COLO829 (cell line): ENCODE results near the gene GTSE1.

Experiments used
- DNase-seq: peaks from one replicate; pipeline ENCODE4 v3.0.0; 2012; ENCODE audit warnings: low spot score

Gene GTSE1

DNA sequence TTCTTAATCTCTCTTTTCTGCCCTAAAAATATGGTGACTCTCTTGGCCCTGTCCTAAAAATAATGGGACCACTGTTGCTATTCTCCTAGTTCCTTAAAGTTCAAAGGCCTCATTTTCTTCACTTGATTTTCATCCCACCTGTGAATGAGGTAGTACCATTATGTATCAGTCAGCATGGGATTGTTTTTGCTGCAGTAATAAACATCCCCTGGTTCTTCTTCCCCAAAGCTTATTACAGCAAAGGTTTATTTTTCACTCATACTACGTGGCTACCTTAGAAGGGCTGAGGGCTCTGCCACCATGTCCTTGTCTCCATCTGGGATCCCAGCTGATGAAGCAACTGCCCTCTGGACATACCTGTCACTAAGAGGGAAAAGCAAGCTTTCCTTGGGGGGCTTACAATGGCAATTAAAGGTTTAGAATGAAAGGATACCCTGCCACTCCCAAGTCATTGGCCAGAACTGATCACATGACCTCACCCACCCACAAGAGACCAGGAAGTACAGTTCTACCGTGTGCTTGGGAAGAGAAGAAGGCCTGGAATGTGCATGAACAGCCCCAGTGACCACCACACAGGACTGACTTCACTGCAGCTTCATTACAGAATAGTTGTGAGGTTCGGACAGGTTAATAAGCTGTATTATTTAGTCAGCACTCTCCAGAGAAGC lies 21.1 kb upstream of the GTSE1 start:
- no peak for DNase-seq

DNA sequence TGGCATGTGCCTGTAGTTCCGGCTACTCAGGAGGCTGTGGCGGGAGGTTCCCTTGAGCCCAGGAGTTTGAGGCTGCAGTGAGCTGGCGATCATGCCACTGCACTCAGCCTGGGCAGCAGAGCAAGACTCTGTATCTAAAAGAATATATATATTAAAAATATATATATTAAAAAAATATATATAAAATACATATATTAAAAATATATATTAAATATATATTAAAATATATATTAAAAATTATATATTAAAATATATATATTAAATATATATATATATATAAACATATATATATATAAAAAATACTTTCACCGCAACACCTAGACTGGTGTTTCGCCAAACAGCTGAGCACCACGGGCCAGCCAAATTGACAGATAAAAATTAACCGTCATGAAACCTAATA lies 20.1 kb upstream of the GTSE1 start:
- no peak for DNase-seq

GRCh38 chr22:46278656-46279645 lies 17.7 kb upstream of the GTSE1 start:
- DNase-seq = no peak

GRCh38 chr22:46280063-46280817 lies 16.4 kb upstream of the GTSE1 start:
- DNase-seq = no peak

GRCh38 chr22:46280999-46281623 lies 15.6 kb upstream of the GTSE1 start:
- DNase-seq = no peak

- no peak for DNase-seq
Observed at GRCh38 chr22:46281866-46282678, 14.6 kb upstream of the GTSE1 start.

DNA sequence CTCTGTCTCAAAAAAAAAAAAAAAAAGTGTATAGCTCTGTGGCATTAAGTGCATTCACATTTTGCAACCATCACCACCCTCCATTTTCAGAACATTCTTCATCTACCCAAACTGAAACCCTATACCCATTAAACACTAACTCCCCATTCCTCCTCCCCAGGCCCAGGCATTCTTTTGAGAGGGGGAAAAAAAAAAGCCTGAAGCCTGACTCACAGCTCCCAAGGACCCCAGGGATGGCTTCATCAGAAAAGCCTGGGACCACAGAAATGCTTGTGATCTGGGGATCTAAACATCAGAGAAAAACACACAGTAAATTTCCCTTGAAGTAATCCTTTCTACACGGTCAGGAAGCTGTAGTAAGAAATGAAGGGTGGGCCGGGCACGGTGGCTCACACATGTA lies 10.7 kb upstream of the GTSE1 start:
- no peak for DNase-seq

GRCh38 chr22:46286941-46287872 lies 9.5 kb upstream of the GTSE1 start:
- no peak for DNase-seq

- DNase-seq = no peak
Observed at GRCh38 chr22:46287873-46288751, 8.6 kb upstream of the GTSE1 start.

- no peak for DNase-seq
Observed at GRCh38 chr22:46288846-46289243, 7.8 kb upstream of the GTSE1 start.

DNA sequence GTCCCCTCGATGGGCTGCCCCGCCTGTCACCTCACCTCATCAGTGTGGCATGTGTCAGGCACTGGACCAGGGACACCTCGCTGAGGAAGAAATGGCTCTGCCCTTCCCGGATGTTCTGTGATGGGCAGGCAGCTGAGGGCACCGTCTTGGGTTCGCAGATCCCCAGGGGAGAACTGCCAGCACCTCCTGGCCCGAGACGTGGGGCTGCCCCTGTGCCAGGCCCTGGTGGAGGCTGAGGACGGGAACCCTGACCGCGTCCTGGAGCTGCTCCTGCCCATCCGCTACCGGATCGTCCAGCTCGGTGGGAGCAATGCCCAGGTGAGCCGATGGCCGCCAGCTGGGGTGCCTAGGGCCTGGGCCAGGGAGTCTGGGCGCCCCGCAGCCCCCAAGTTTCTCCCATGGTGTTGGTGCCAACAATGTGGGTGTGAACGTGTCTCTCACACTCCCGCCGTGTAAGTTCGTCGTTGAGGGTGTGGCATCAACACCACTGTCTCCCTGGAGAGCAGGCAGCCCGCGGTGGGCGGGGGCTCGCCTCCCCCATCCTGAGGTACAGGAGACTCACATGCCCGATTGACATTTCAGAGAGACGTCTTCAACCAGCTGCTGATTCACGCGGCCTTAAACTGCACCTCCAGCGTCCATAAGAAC lies 7.3 kb upstream of the GTSE1 start:
- DNase-seq = no peak

- no peak for DNase-seq
Observed at GRCh38 chr22:46290121-46290842, 6.4 kb upstream of the GTSE1 start.

DNA sequence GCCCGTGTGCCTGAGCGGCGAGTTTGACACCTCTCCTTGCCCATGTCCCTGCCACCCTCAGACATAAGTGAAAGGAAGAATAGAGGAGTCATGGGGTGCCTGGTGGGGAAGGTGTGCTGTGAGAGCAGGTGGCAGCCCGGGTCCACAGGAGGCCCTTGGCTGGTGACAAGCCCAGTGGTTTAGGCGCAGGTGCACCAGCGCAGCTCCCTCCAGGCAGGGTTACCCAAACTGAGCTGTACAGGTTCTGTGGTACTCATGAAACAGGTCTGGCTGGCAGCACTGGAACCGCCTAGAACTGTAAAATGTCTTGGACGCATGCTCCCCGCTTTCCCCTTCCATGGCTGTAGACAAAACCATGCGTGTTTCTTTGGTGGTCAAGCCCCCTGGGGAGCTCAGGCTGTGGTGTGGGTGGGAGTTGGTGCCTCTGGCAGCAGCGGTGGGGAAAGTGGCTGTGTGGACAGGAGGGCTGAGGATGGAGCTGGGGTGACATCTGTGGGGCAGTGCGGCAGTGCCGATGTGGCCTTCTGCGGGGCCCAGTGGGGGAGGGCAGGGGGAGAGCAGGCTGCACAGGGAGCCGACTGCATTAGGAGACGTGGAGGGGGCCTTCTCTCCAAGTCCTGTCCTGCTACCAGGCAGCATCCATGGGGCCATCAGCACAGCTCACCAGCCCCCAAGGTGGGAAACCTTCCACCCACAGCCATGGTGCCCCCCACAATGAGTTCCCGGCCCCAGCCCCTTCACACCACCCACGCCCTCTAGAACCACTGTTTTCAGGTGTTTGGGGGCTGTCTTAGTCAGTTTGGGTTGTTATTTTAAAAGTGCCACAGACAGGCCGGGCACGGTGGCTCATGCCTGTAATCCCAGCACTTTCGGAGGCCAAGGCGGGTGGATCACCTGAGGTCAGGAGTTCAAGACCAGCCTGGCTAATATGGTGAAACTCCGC lies 5.6 kb upstream of the GTSE1 start:
- no peak for DNase-seq

- no peak for DNase-seq
Observed at GRCh38 chr22:46292173-46292572, 4.5 kb upstream of the GTSE1 start.

DNA sequence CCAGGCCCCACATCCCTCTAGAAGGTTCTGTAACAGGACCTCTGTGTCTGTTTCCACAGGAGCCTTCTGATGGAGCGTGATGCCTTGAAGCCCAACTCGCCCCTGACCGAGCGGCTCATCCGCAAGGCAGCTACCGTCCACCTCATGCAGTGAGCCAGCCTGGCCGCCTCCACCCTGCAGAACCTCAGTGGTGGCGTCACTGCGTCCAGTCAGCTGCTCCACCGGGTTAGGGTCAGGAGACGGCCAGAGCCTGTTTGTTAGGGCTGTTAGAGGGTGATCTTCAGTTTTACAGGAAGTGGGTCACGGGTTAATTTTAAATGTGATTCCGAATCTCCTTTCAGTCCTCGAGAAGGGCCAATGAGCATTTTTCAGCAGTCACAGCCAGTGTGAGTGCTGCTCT lies 3.9 kb upstream of the GTSE1 start:
- DNase-seq = no peak

DNA sequence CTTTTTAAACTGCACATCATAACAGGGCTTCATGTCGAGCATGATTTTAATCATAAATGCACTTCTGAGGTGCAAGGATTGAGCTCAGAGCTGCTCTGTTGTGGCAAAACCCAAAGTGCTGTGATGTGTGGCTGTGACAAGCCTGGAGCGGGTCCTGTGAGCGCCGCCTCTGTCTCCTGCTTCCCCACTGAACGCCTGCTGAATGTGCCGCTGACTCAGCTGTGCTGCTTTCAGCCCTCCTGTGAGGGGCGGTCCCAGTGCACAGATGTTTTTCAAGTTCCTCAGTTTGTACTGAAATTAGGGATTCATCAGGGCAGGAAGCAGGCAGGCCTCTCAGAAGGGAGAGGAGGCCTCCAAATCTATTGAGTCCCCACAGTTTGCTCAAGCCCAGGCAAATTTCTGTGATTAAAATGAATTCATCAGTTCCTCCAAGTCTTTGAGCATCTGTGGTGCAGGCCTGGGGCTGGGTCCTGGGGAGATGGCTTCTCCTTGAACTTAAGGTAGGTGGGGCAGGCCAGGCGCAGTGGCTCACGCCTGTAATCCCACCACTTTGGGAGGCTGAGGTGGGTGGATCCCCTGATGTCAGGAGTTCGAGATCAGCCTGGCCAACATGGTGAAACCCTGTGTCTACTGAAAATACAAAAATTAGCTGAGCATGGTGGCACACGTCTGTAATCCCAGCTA lies 3.0 kb upstream of the GTSE1 start:
- no peak for DNase-seq
